Measurements from ENCODE around the gene WFIKKN1.

The WFIKKN1 gene

GRCh38 chr16:606656-607307 is 24.0 kb upstream of the WFIKKN1 start:
- no peak for DNase-seq (ENCODE audit: low read depth in 2 of 2)
- H3K4me3 ChIP-seq (replicated peaks in 1 of 2; ENCODE audit: low read depth in 2 of 2, low read length in 2 of 2): no peak overlapping the region
- no peak for TF ChIP-seq CTCF (IDR thresholded peaks at IDR 0.05; ENCODE audit: low read depth, low read length)

- DNase-seq (ENCODE audit: low read depth in 2 of 2): no peak
- TF ChIP-seq CTCF (IDR thresholded peaks at IDR 0.05; ENCODE audit: low read depth, low read length): no peak
Measured at GRCh38 chr16:608019-608418, 22.8 kb upstream of the WFIKKN1 start.

GRCh38 chr16:609316-609715 is 21.5 kb upstream of the WFIKKN1 start:
- no peak for DNase-seq (ENCODE audit: low read depth in 2 of 2)
- no peak for TF ChIP-seq CTCF (IDR thresholded peaks at IDR 0.05; ENCODE audit: low read depth, low read length)
- no peak overlapping the region for H3K4me3 ChIP-seq (replicated peaks in 1 of 2; ENCODE audit: low read depth in 2 of 2, low read length in 2 of 2)

More at GRCh38 chr16:608019-608418, 22.8 kb upstream of the WFIKKN1 start:
- H3K4me3 ChIP-seq (replicated peaks in 1 of 2; ENCODE audit: low read depth in 2 of 2, low read length in 2 of 2): no peak overlapping the region

- TF ChIP-seq CTCF (IDR thresholded peaks at IDR 0.05; ENCODE audit: low read depth, low read length): no peak
- DNase-seq (ENCODE audit: low read depth in 2 of 2): no peak
- no peak overlapping the region for H3K4me3 ChIP-seq (replicated peaks in 1 of 2; ENCODE audit: low read depth in 2 of 2, low read length in 2 of 2)
Measured at GRCh38 chr16:609984-610383, 20.8 kb upstream of the WFIKKN1 start.

GRCh38 chr16:610513-611381 is 20.0 kb upstream of the WFIKKN1 start:
- peak; percentile 53 for TF ChIP-seq CTCF (IDR thresholded peaks at IDR 0.05; ENCODE audit: low read depth, low read length)
- H3K4me3 ChIP-seq (replicated peaks in 1 of 2; ENCODE audit: low read depth in 2 of 2, low read length in 2 of 2): no peak overlapping the region
- DNase-seq (ENCODE audit: low read depth in 2 of 2): peak in 1 of 2 donors; percentile 31

DNA sequence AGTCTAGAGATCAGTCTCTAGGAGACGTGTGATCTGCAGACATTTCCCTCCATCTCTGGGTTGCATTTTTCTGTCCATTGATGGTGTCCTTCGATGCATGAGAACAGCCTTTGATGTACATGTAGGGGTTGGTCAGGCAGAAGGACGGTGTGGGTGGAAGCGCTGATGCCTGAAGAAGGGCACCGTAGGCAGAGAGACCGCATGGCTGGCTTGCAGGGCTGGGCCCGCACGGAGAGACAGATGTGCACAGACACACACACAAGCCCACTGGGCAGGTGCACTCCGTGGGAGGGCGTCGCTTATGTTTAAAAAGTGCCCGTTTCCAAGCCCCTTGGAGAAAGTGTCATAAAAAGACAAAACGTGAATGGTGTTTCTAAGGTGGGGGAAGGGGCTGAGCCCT is 15.7 kb upstream of the WFIKKN1 start:
- no peak overlapping the region for H3K4me3 ChIP-seq (replicated peaks in 1 of 2; ENCODE audit: low read depth in 2 of 2, low read length in 2 of 2)
- no peak for DNase-seq (ENCODE audit: low read depth in 2 of 2)
- no peak for TF ChIP-seq CTCF (IDR thresholded peaks at IDR 0.05; ENCODE audit: low read depth, low read length)

All from cardiac fibroblast (primary cell).